Heart right ventricle (tissue), 16 donors: ENCODE results near the gene ANKFN1. TPM values are rescaled to one million over a fixed set of nuclear protein-coding genes. Genes with fewer than 3 reads are reported as not detected.

Experiments
- ATAC-seq, 8 donors: fragments of 200-7000 bp; cut with Tn5 transposase; one replicate each; pipeline ENCODE4 v1.9.1; 2020; ENCODE audit warnings: mild to moderate bottlenecking in 8 of 8, moderate library complexity in 8 of 8, moderate number of reproducible peaks in 1 of 8
- DNase-seq, 2 donors: peaks; one replicate each; pipeline ENCODE4 v3.0.0-alpha.2; 2020
- H3K27ac ChIP-seq, 10 donors: fragments of 200-600 bp; sonication (generic) in 2 of 10; one replicate each; pipeline versions ENCODE4 v1.5.0 to v1.8.0; 2020 to 2022; ENCODE audit warnings: mild to moderate bottlenecking in 3 of 10
- H3K27me3 ChIP-seq, 7 donors: fragments of 200-600 bp; one replicate each; pipeline ENCODE4 v1.8.0; 2021 to 2022; ENCODE audit warnings: mild to moderate bottlenecking in 2 of 7
- H3K36me3 ChIP-seq, 9 donors: fragments of 200-600 bp; sonication (generic) in 1 of 9; one replicate each; pipeline versions ENCODE4 v1.5.0 to v1.8.0; 2020 to 2022; ENCODE audit warnings: mild to moderate bottlenecking in 2 of 9
- H3K4me1 ChIP-seq, 9 donors: fragments of 200-600 bp; sonication (generic) in 1 of 9; one replicate each; pipeline versions ENCODE4 v1.5.0 to v1.8.0; 2020 to 2022; ENCODE audit warnings: mild to moderate bottlenecking in 4 of 9
- H3K4me3 ChIP-seq, 10 donors: fragments of 200-600 bp; sonication (generic) in 2 of 10; one replicate each; pipeline versions ENCODE4 v1.5.0 to v1.8.0; 2020 to 2022; ENCODE audit warnings: mild to moderate bottlenecking in 7 of 10, moderate library complexity in 2 of 10
- H3K9me3 ChIP-seq, 11 donors: fragments of 200-600 bp in 10 of 11; sonication (generic) in 2 of 11; one replicate each; pipeline versions ENCODE4 v1.5.0 to v1.8.0; 2013 to 2022; ENCODE audit warnings: mild to moderate bottlenecking in 2 of 11, control low read depth in 1 of 11, moderate library complexity in 1 of 11
- WGBS, 2 donors: extraction: QIAGEN DNeasy Blood & Tissue Kit; methylation state at CpG; one replicate each; pipeline ENCODE4 v1.1.7; 2013; ENCODE audit warnings: inconsistent platforms in 1 of 2; 5-methylcytosine and 5-hydroxymethylcytosine counted together
- intact Hi-C, 10 donors: fragments of 100-400 bp; cut with DNase I; formaldehyde crosslinking; loops; one replicate each; pipeline versions ENCODE4 v1.11.1 to v1.14.2; 2022
- polyA plus RNA-seq, 2 donors: library from polyadenylated mRNA; stranded (reverse); fragments of 200-250 nt; gene quantifications; one replicate each; pipeline ENCODE4 v1.2.3, GENCODE V29; 2013
- total RNA-seq, 10 donors: library from RNA; stranded (reverse); fragmentation: NEBNext Ultra II Directional in 3 of 10; extraction: Animal tissue kit (Norgen Biotek cat#: 25700) in 3 of 10; gene quantifications; one replicate each; pipeline versions ENCODE4 v1.2.1 to v1.2.4, GENCODE V29; 2021 to 2023
- TF ChIP-seq, protein P1 (sequence below), 9 donors: fragments of 200-600 bp; sonication (generic) in 2 of 9; IDR thresholded peaks; one replicate each; pipeline versions ENCODE4 v1.5.0 to v1.8.0; 2021 to 2022; ENCODE audit warnings: antibody characterized with exemption in 9 of 9, mild to moderate bottlenecking in 5 of 9, moderate library complexity in 1 of 9
- donor health status: Arrhythmogenic right ventricular cardiomyopathy.
- donor health status: ischemic (EF 13 %, LVEDD 7.1; RV severe dilation, severe dysfunction).
- donor health status: healthy with polysubstance abuse.
- donor health status: DM: no; HTN: yes; CAD: no.
- donor health status: DM: no; HTN: no; CAD: no.
- donor health status: ischemic (EF 25% LVEDD 6.9; RV normal size, moderate dysfunction).
- donor health status: ischemic (EF 25% LVEDD 5.7; RV mildly dilated, moderate dysfunction).
- donor health status: healthy.
- donor health status: DM: yes; HTN: yes; CAD: no.
- donor health status: Ischemic cardiomyopathy.
- donor health status: ischemic (EF 35%, LVEDD 5.7; RV mildly dilated, moderate dysfunction).
- donor health status: nonischemic (EF 11% LVEDD 7.7; RV severe dilation, severe dysfunction).
- donor health status: DM: yes; HTN: yes; CAD: no.
- donor health status: PGD.
- donor health status: ischemic (EF 29% LVEDD 5.4; RV normal size, mild dysfunction).
- donor health status: nonischemic (EF 23%, LVEDD 6.1; RV moderate dilation, normal function).

ANKFN1 gene
- total and polyA plus RNA-seq, 12 donors = 0.01 to 0.38 TPM; not detected in 10

GRCh38 chr17:56457501-56457900 is 304.2 kb downstream of the ANKFN1 start:
- DNase-seq (no peak), ATAC-seq (no peak)
- Histone ChIP-seq H3K9me3 (peaks cover 0 to 7% (median 0%) of the 10 kb centered on the region in 11 donors), H3K36me3 (no peaks in the 10 kb centered on the region), H3K4me3 (no peak overlapping the region), H3K27me3 (peaks cover 0 to 27% (median 4%) of the 10 kb centered on the region in 7 donors), H3K4me1 (no peaks in the 10 kb centered on the region), H3K27ac (no peak overlapping the region)
- TF ChIP-seq, protein P1, sequence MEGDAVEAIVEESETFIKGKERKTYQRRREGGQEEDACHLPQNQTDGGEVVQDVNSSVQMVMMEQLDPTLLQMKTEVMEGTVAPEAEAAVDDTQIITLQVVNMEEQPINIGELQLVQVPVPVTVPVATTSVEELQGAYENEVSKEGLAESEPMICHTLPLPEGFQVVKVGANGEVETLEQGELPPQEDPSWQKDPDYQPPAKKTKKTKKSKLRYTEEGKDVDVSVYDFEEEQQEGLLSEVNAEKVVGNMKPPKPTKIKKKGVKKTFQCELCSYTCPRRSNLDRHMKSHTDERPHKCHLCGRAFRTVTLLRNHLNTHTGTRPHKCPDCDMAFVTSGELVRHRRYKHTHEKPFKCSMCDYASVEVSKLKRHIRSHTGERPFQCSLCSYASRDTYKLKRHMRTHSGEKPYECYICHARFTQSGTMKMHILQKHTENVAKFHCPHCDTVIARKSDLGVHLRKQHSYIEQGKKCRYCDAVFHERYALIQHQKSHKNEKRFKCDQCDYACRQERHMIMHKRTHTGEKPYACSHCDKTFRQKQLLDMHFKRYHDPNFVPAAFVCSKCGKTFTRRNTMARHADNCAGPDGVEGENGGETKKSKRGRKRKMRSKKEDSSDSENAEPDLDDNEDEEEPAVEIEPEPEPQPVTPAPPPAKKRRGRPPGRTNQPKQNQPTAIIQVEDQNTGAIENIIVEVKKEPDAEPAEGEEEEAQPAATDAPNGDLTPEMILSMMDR (IDR thresholded peaks at IDR 0.05) = no peak
- intact Hi-C loops = no loop called here
- 56 to 67% methylated on average over 5 of the region's 5 CpGs for WGBS, 2 donors

DNA sequence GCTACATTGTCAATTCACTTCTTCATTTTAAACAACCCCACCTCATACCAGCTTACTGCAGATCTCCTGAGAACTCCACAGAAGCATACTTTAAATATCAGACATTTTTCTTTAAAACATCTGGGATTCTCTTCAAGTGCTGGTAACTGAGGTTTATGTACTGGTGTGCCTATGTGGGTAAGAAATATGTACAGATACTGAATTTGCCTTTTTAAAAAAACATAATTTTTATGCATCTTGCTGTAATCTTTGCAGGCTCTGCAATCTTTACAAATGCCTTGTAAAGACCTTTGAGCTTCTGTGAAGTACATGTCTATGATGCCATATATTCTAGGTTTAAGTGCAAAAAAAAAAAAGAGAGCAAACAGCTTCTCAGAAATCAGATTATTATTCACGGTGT is 312.6 kb downstream of the ANKFN1 start:
- TF ChIP-seq, protein P1 (IDR thresholded peaks at IDR 0.05) = no peak
- peaks cover 0 to 5% (median 0%) of the 10 kb centered on the region in 7 donors for H3K27me3 ChIP-seq
- H3K9me3 ChIP-seq = peaks cover 0 to 2% (median 0%) of the 10 kb centered on the region in 11 donors
- no peaks in the 10 kb centered on the region for H3K4me1 ChIP-seq
- intact Hi-C loops = no loop called here
- 88 to 89% methylated on average over 1 of the region's 1 CpG for WGBS, 2 donors
- ATAC-seq (no peak), DNase-seq (no peak)
- no peaks in the 10 kb centered on the region for H3K36me3 ChIP-seq
- no peak overlapping the region for H3K4me3 ChIP-seq
- no peak overlapping the region for H3K27ac ChIP-seq

GRCh38 chr17:56468840-56469239 is 315.6 kb downstream of the ANKFN1 start:
- intact Hi-C loops = no loop called here
- 70 to 71% methylated on average over 2 of the region's 2 CpGs for WGBS, 2 donors
- Histone ChIP-seq H3K36me3 (no peaks in the 10 kb centered on the region), H3K4me3 (no peak overlapping the region), H3K4me1 (no peaks in the 10 kb centered on the region), H3K27me3 (peaks cover 0 to 5% (median 0%) of the 10 kb centered on the region in 7 donors), H3K27ac (no peak overlapping the region), H3K9me3 (peaks cover 0 to 12% (median 0%) of the 10 kb centered on the region in 11 donors)
- ATAC-seq (no peak), DNase-seq (no peak)
- TF ChIP-seq, protein P1 (IDR thresholded peaks at IDR 0.05) = no peak

DNA sequence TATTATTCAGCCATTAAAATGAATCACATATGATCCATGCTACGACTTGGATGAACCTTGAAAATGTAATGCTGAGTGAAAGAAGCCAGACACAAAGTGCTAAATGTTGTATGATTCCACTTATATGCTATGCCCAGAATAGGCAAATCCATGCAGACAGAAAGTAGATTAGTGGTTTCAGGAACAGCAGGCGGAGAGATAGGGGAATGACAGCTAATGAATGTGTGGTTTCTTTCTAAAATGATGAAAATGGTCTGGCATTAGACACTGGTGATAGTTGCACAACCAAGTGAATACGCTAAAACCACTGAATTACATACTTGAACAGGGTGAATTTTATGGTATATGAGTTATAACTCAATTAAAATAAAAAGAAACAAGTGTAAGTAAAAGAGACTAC is 318.4 kb downstream of the ANKFN1 start:
- no peaks in the 10 kb centered on the region for H3K36me3 ChIP-seq
- intact Hi-C loops = loop anchor here in 4 of 10 donors (10.0 kb wide), 2 partner anchors 347 to 627 kb away; no protein-coding TSS in a partner anchor
- TF ChIP-seq, protein P1 (IDR thresholded peaks at IDR 0.05) = no peak
- no peaks in the 10 kb centered on the region for H3K4me1 ChIP-seq
- no peak for DNase-seq
- peaks cover 0 to 6% (median 0%) of the 10 kb centered on the region in 7 donors for H3K27me3 ChIP-seq
- H3K4me3 ChIP-seq = no peak overlapping the region
- no peak for ATAC-seq
- 87 to 89% methylated on average over 3 of the region's 3 CpGs for WGBS, 2 donors
- H3K27ac ChIP-seq = no peak overlapping the region
- peaks cover 0 to 12% (median 0%) of the 10 kb centered on the region in 11 donors for H3K9me3 ChIP-seq
